Right lobe of liver (tissue), 6 donors: Measurements from ENCODE around the gene EPS8L2. TPM values are rescaled to one million over a fixed set of nuclear protein-coding genes. Genes with fewer than 3 reads are reported as not detected.

Experiments used
- ATAC-seq, 4 donors: fragments of 200-7000 bp; cut with Tn5 transposase; one replicate each; pipeline ENCODE4 v1.9.1; 2020; ENCODE audit warnings: mild to moderate bottlenecking in 4 of 4, moderate library complexity in 4 of 4
- DNase-seq, 3 donors: peaks; one replicate each; pipeline ENCODE4 v3.0.0-alpha.2; 2020
- H3K27ac ChIP-seq, 3 donors: fragments of 200-600 bp; one replicate each; pipeline ENCODE4 v1.8.0; 2022
- H3K27me3 ChIP-seq, 2 donors: fragments of 200-600 bp; one replicate each; pipeline ENCODE4 v1.8.0; 2022
- H3K36me3 ChIP-seq, 4 donors: fragments of 200-600 bp; sonication (generic) in 1 of 4; one replicate each; pipeline versions ENCODE4 v1.5.1 to v1.8.0; 2017 to 2022; ENCODE audit warnings: control low read depth in 1 of 4
- H3K4me1 ChIP-seq, 4 donors: fragments of 200-600 bp; sonication (generic) in 1 of 4; one replicate each; pipeline versions ENCODE4 v1.5.1 to v1.8.0; 2017 to 2022; ENCODE audit warnings: control low read depth in 1 of 4
- H3K4me3 ChIP-seq, 3 donors: fragments of 200-600 bp; one replicate each; pipeline ENCODE4 v1.8.0; 2022
- H3K9me3 ChIP-seq, 4 donors: fragments of 200-600 bp; sonication (generic) in 1 of 4; one replicate each; pipeline versions ENCODE4 v1.5.1 to v1.8.0; 2017 to 2022; ENCODE audit warnings: control low read depth in 1 of 4
- CTCF ChIP-seq, 4 donors: fragments of 200-600 bp in 3 of 4; fragments of 450-650 bp in 1 of 4; IDR thresholded peaks; one replicate each; pipeline versions ENCODE4 v1.5.1 to v1.8.0; 2016 to 2022; ENCODE audit warnings: antibody characterized with exemption in 4 of 4, mild to moderate bottlenecking in 2 of 4
- POLR2A ChIP-seq: fragments of 450-650 bp; IDR thresholded peaks from one replicate; pipeline ENCODE4 v1.6.1; 2017; ENCODE audit warnings: antibody characterized with exemption, mild to moderate bottlenecking
- WGBS: methylation state at CpG from one replicate; pipeline ENCODE4 v1.1.6; 2018; ENCODE audit warnings: low coverage, low lambda C conversion rate; ENCODE audit not compliant: insufficient coverage; ENCODE audit errors: missing lambda C conversion rate; 5-methylcytosine and 5-hydroxymethylcytosine counted together
- intact Hi-C, 2 donors: fragments of 100-400 bp; cut with DNase I; formaldehyde crosslinking; loops; one replicate each; pipeline versions ENCODE4 v1.11.2 to v1.14.1; 2022
- total RNA-seq, 6 experiments: library from RNA; depleted of rRNA in 2 of 6; stranded (reverse); fragments of >200 nt in 2 of 6; fragmentation: NEBNext Ultra II Directional in 3 of 6; extraction: Animal tissue kit (Norgen Biotek cat#: 25700) in 3 of 6; gene quantifications; one replicate each; pipeline versions ENCODE4 v1.1.0 to v1.2.4, GENCODE V29; 2016 to 2023
- donor health status: DM: no; HTN: yes; CAD: no.
- donor health status: DM: no; HTN: no; CAD: no.
- donor health status: DM: no; HTN: no; CAD: no.
- donor health status: DM: no; HTN: yes; CAD: no.
- donor health status: DM: no; HTN: yes; CAD: no.

Gene EPS8L2
- total RNA-seq, 6 experiments from 2014 or later: 95.8 to 184 (median 120) TPM

GRCh38 chr11:659532-660085 lies 46.4 kb upstream of the EPS8L2 start:
- Histone ChIP-seq H3K4me1 (peaks cover 0 to 58% (median 24%) of the 10 kb centered on the region in 4 donors), H3K9me3 (no peaks in the 10 kb centered on the region), H3K27me3 (no peaks in the 10 kb centered on the region), H3K36me3 (no peaks in the 10 kb centered on the region), H3K4me3 (no peak overlapping the region), H3K27ac (no peak overlapping the region)
- ATAC-seq (no peak), DNase-seq (no peak)
- TF ChIP-seq CTCF (IDR thresholded peaks at IDR 0.05) (no peak), POLR2A (no peak)
- intact Hi-C loops: loop anchor here (10.0 kb wide), 1 partner anchor 65 kb away; no protein-coding TSS in a partner anchor
- WGBS: 95% methylated on average over 10 of the region's 16 CpGs

- Histone ChIP-seq H3K4me1 (peaks cover 0 to 51% (median 20%) of the 10 kb centered on the region in 4 donors), H3K27me3 (no peaks in the 10 kb centered on the region), H3K36me3 (no peaks in the 10 kb centered on the region), H3K27ac (no peak overlapping the region), H3K4me3 (no peak overlapping the region), H3K9me3 (no peaks in the 10 kb centered on the region)
- 73% methylated on average over 2 of the region's 19 CpGs for WGBS
- intact Hi-C loops: loop anchor here (10.0 kb wide), 1 partner anchor 65 kb away; no protein-coding TSS in a partner anchor
- DNase-seq (no peak), ATAC-seq (no peak)
- TF ChIP-seq POLR2A (no peak), CTCF (IDR thresholded peaks at IDR 0.05) (no peak)
Observed at GRCh38 chr11:660281-660680, 45.8 kb upstream of the EPS8L2 start.

GRCh38 chr11:660681-661444 lies 45.2 kb upstream of the EPS8L2 start:
- H3K27ac ChIP-seq: no peak overlapping the region
- H3K9me3 ChIP-seq: no peaks in the 10 kb centered on the region
- H3K4me3 ChIP-seq: no peak overlapping the region
- H3K27me3 ChIP-seq: no peaks in the 10 kb centered on the region
- DNase-seq (no peak), ATAC-seq (no peak)
- peaks cover 0 to 3% (median 0%) of the 10 kb centered on the region in 4 donors for H3K36me3 ChIP-seq
- intact Hi-C loops: loop anchor here (10.0 kb wide), 1 partner anchor 64 kb away; no protein-coding TSS in a partner anchor
- TF ChIP-seq CTCF (IDR thresholded peaks at IDR 0.05) (no peak), POLR2A (no peak)
- H3K4me1 ChIP-seq: peaks cover 0 to 45% (median 17%) of the 10 kb centered on the region in 4 donors
- 92% methylated on average over 9 of the region's 19 CpGs for WGBS

- intact Hi-C loops: loop anchor here (10.0 kb wide), 1 partner anchor 62 kb away; no protein-coding TSS in a partner anchor
- Histone ChIP-seq H3K4me3 (no peak overlapping the region), H3K36me3 (peaks cover 0 to 3% (median 0%) of the 10 kb centered on the region in 4 donors), H3K4me1 (peaks cover 0 to 32% (median 9%) of the 10 kb centered on the region in 4 donors), H3K27ac (no peak overlapping the region), H3K27me3 (no peaks in the 10 kb centered on the region), H3K9me3 (no peaks in the 10 kb centered on the region)
- TF ChIP-seq CTCF (IDR thresholded peaks at IDR 0.05) (peak; percentile 67 to 87 (median 84)), POLR2A (no peak)
- peak; percentile 77 to 83 (median 78) for ATAC-seq
- WGBS: 50% methylated on average over 13 of the region's 15 CpGs
- DNase-seq: peak; percentile 73 to 86 (median 81)
Observed at GRCh38 chr11:662689-663274, 43.2 kb upstream of the EPS8L2 start.
